Keratinocyte (primary cell): ENCODE measurements around the gene DENND4B. TPM values are rescaled to one million over a fixed set of nuclear protein-coding genes. Genes with fewer than 3 reads are reported as not detected.

Experiments
- DNase-seq: peaks from one replicate; pipeline ENCODE4 v3.0.0-alpha.2; 2011; ENCODE audit warnings: low read depth, missing footprints, low spot score
- FAIRE-seq: peaks from 2 replicates; lab custom pipeline; 2011; peaks lifted over from hg19 to GRCh38; lab: Jason Lieb, UNC
- H2AFZ ChIP-seq: 2 replicates; pipeline ENCODE4 v1.6.0; 2012; ENCODE audit warnings: low read length, control low read depth, inconsistent platforms; ENCODE audit not compliant: control insufficient read depth
- H3K27ac ChIP-seq: 2 replicates; pipeline ENCODE4 v1.5.1; 2011; ENCODE audit warnings: low read length; ENCODE audit not compliant: control insufficient read depth, insufficient read depth
- H3K27me3 ChIP-seq: 3 replicates; pipeline ENCODE4 v1.6.0; 2011; ENCODE audit warnings: low read length; ENCODE audit not compliant: control insufficient read depth, insufficient read depth; ENCODE audit errors: extremely low read depth
- H3K36me3 ChIP-seq, 2 experiments: 2 replicates in 1 of 2; 3 replicates in 1 of 2; pipeline ENCODE4 v1.5.1; 2011; ENCODE audit warnings: low read length in 2 of 2, mild to moderate bottlenecking in 1 of 2; ENCODE audit not compliant: control insufficient read depth in 2 of 2, insufficient read depth in 2 of 2; ENCODE audit errors: extremely low read depth in 1 of 2
- H3K4me1 ChIP-seq: 3 replicates; pipeline ENCODE4 v1.5.1; 2011; ENCODE audit warnings: low read length; ENCODE audit not compliant: control insufficient read depth, insufficient read depth; ENCODE audit errors: extremely low read depth
- H3K4me2 ChIP-seq: 3 replicates; pipeline ENCODE4 v1.6.0; 2011; ENCODE audit warnings: low read depth, low read length; ENCODE audit not compliant: control insufficient read depth, insufficient read depth; ENCODE audit errors: extremely low read depth
- H3K4me3 ChIP-seq, 3 experiments: fragments of 200-600 bp in 1 of 3; sonication (generic) in 1 of 3; 2 replicates in 2 of 3; 3 replicates in 1 of 3; pipeline ENCODE4 v1.5.1; 2011 to 2016; ENCODE audit warnings: low read length in 3 of 3, mild to moderate bottlenecking in 3 of 3, control low read depth in 2 of 3, inconsistent platforms in 1 of 3, low read depth in 1 of 3, mixed read lengths in 1 of 3, mixed run types in 1 of 3, moderate library complexity in 1 of 3; ENCODE audit not compliant: control insufficient read depth in 2 of 3, insufficient read depth in 2 of 3; ENCODE audit errors: extremely low read depth in 1 of 3
- H3K79me2 ChIP-seq: 2 replicates; pipeline ENCODE4 v1.6.0; 2012; ENCODE audit warnings: low read length; ENCODE audit not compliant: control insufficient read depth, insufficient read depth
- H3K9ac ChIP-seq: 3 replicates; pipeline ENCODE4 v1.6.0; 2011; ENCODE audit warnings: low read length; ENCODE audit not compliant: control insufficient read depth, insufficient read depth; ENCODE audit errors: extremely low read depth
- H3K9me1 ChIP-seq: 3 replicates; pipeline ENCODE4 v1.6.0; 2011; ENCODE audit warnings: low read length; ENCODE audit not compliant: control insufficient read depth, insufficient read depth; ENCODE audit errors: extremely low read depth
- H3K9me3 ChIP-seq: 2 replicates; pipeline ENCODE4 v1.5.1; 2012; ENCODE audit warnings: low read depth, low read length; ENCODE audit not compliant: control insufficient read depth
- H4K20me1 ChIP-seq: 3 replicates; pipeline ENCODE4 v1.6.0; 2011; ENCODE audit warnings: low read length; ENCODE audit not compliant: control insufficient read depth, insufficient read depth; ENCODE audit errors: extremely low read depth
- EZH2 ChIP-seq: IDR thresholded peaks from one replicate; pipeline ENCODE4 v1.6.1; 2012; ENCODE audit warnings: inconsistent platforms, mild to moderate bottlenecking, low read length, moderate library complexity
- dilution Hi-C: fragments of 300-500 bp; cut with MboI; formaldehyde crosslinking; loops from one replicate; pipeline ENCODE4 v1.7.0; 2020; ENCODE audit warnings: low sequenced_read_pairs; ENCODE audit not compliant: extremely low pct_ligation_motif_present
- polyA plus RNA-seq, 5 experiments: library from polyadenylated mRNA; depleted of rRNA in 3 of 5; stranded (reverse) in 3 of 5; stranded (forward) in 1 of 5; unstranded in 1 of 5; fragments of >200 nt; gene quantifications; 1 replicate in 1 of 5; 2 replicates in 3 of 5; 3 replicates in 1 of 5; pipeline versions ENCODE4 v1.2.1 to v1.2.3, GENCODE V29; 2011 to 2012; ENCODE audit warnings: missing spikeins in 2 of 5, low read depth in 1 of 5, low replicate concordance in 1 of 5
- TF ChIP-seq, protein P1 (sequence below), 3 experiments: IDR thresholded peaks in 1 of 3; conservative IDR thresholded peaks in 1 of 3; optimal IDR thresholded peaks in 1 of 3; 2 replicates in 2 of 3; 3 replicates in 1 of 3; pipeline versions ENCODE3 to v1.5.1; 2011; ENCODE audit warnings: low read length in 3 of 3, mild to moderate bottlenecking in 3 of 3, moderate library complexity in 2 of 3, control low read depth in 1 of 3, inconsistent platforms in 1 of 3; ENCODE audit not compliant: insufficient read depth in 2 of 3; ENCODE audit errors: extremely low read depth in 1 of 3

The DENND4B gene
- polyA plus RNA-seq, 1 donor (not counting 4 experiments of a cell fraction or from before 2014, with no cell fraction given), result 7.9 TPM

DNA sequence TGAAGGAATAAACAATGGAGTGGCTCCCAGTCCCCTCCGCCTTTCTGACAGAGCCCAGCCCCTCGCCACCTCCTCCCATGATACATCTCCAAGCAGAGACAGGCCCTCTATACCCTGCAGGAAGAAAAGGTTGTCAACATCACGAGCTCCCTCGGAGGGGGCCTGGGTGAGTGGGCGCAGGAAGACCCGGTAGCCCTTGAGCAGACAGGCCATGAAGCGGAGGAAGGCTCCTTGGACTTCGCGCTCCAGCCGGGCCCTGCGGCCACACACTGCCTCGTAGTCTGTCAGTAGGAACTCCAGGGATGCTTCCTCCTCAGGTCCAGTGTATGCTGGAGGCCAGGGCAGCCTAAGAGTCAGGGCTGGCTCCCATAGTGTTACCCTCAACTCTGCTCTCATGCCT, 7.0 kb downstream of the DENND4B start:
- H3K9ac ChIP-seq, result no peak overlapping the region
- FAIRE-seq (no peak), DNase-seq (no peak)
- H3K27ac ChIP-seq, result no peak overlapping the region
- no peak overlapping the region for H3K4me3 ChIP-seq
- no peaks in the 10 kb centered on the region for H4K20me1 ChIP-seq
- dilution Hi-C loops, result no loop called here
- no peak for TF ChIP-seq EZH2
- TF ChIP-seq, protein P1, sequence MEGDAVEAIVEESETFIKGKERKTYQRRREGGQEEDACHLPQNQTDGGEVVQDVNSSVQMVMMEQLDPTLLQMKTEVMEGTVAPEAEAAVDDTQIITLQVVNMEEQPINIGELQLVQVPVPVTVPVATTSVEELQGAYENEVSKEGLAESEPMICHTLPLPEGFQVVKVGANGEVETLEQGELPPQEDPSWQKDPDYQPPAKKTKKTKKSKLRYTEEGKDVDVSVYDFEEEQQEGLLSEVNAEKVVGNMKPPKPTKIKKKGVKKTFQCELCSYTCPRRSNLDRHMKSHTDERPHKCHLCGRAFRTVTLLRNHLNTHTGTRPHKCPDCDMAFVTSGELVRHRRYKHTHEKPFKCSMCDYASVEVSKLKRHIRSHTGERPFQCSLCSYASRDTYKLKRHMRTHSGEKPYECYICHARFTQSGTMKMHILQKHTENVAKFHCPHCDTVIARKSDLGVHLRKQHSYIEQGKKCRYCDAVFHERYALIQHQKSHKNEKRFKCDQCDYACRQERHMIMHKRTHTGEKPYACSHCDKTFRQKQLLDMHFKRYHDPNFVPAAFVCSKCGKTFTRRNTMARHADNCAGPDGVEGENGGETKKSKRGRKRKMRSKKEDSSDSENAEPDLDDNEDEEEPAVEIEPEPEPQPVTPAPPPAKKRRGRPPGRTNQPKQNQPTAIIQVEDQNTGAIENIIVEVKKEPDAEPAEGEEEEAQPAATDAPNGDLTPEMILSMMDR (optimal IDR thresholded peaks at IDR 0.05 in 1 of 3, IDR thresholded peaks at IDR 0.05 in 1 of 3, conservative IDR thresholded peaks at IDR 0.05 in 1 of 3; ENCODE audit: extremely low read depth in 1 of 3, insufficient read depth in 2 of 3, low read length in 3 of 3), result no peak
- H3K27me3 ChIP-seq, result no peaks in the 10 kb centered on the region
- no peaks in the 10 kb centered on the region for H3K9me3 ChIP-seq
- no peak overlapping the region for H3K4me2 ChIP-seq
- H3K4me1 ChIP-seq, result no peaks in the 10 kb centered on the region
- H3K36me3 ChIP-seq, result peaks cover 39 to 41% of the 10 kb centered on the region in 2 experiments
- H2AFZ ChIP-seq, result no peak overlapping the region
- H3K79me2 ChIP-seq, result peaks cover 8% of the 10 kb centered on the region
- H3K9me1 ChIP-seq, result no peaks in the 10 kb centered on the region

DNA sequence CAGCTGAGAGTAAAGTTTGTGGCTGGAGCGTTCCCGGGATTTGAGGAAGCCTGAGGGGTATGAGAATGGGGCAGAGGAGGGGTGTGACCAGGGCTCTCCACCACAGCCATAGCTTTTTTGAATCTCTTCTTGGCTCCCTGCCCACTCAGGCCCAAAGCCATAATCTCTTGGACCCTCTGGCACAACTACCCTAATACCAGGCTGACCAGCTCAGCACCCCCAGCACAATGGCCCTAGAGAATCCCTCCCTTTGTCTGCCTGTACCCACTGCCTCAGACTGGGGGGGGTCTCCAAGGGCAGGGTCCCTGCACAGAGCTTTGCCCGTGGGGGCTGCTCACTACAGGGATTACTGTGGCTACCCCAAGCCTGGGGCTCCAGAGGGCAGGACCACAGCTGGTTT, 7.5 kb downstream of the DENND4B start:
- TF ChIP-seq EZH2, result no peak
- TF ChIP-seq, protein P1 (optimal IDR thresholded peaks at IDR 0.05 in 1 of 3, IDR thresholded peaks at IDR 0.05 in 1 of 3, conservative IDR thresholded peaks at IDR 0.05 in 1 of 3; ENCODE audit: extremely low read depth in 1 of 3, insufficient read depth in 2 of 3, low read length in 3 of 3), result no peak
- H3K79me2 ChIP-seq, result peaks cover 3% of the 10 kb centered on the region
- no peak overlapping the region for H3K9ac ChIP-seq
- DNase-seq, result no peak
- H3K4me3 ChIP-seq, result no peak overlapping the region
- H3K9me3 ChIP-seq, result no peaks in the 10 kb centered on the region
- no peak overlapping the region for H2AFZ ChIP-seq
- no peaks in the 10 kb centered on the region for H3K27me3 ChIP-seq
- H3K9me1 ChIP-seq, result no peaks in the 10 kb centered on the region
- no peaks in the 10 kb centered on the region for H4K20me1 ChIP-seq
- no peaks in the 10 kb centered on the region for H3K4me1 ChIP-seq
- no peak overlapping the region for H3K4me2 ChIP-seq
- peaks cover 39 to 43% of the 10 kb centered on the region in 2 experiments for H3K36me3 ChIP-seq
- dilution Hi-C loops, result no loop called here
- H3K27ac ChIP-seq, result no peak overlapping the region
- no peak for FAIRE-seq
